HS-5 (cell line): Measurements from ENCODE around the gene SPP2.

ENCODE experiments used
- DNase-seq: peaks from one replicate; pipeline ENCODE4 v3.0.0-alpha.2; 2012; ENCODE audit warnings: low read depth

SPP2 gene

GRCh38 chr2:234038076-234038802 is 12.3 kb upstream of the SPP2 start:
- no peak for DNase-seq

DNA sequence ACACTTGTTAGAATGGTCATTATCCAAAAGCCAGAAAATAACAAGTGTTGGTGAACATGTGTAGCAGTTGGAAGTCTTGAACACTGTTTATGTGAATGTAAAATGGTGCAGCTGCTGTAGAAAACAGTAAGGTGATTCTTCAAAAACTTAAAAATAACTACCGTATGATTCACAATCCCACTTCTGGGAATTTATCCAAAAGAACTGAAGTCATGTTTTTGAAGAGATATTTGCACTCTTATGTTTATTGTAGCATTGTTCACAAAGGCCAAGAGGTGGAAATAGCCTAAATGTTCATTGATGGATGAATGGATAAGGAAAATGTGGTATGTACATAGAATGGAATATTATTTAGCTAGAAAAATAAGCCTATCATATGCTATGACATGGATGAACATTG is 6.3 kb upstream of the SPP2 start:
- peak; percentile 74 for DNase-seq

DNA sequence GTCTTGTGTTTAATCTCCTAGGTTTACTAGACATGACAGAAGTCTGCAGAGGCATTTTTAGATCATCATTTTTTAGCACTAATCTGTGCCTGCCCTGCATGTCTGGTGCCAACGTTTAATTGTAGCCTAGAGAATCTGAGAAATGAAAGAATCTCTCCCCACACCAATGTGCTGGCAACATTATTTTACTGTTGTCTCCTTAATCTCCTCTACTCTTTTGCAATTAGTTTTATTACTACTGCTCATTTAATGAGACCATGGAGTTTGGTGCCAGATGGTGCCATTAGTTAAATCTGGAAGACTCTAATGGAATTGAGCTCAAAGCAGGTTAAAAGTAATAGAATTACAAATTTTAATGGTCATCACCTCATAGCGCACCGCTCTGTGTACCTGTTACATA is 4.0 kb upstream of the SPP2 start:
- DNase-seq: no peak

DNA sequence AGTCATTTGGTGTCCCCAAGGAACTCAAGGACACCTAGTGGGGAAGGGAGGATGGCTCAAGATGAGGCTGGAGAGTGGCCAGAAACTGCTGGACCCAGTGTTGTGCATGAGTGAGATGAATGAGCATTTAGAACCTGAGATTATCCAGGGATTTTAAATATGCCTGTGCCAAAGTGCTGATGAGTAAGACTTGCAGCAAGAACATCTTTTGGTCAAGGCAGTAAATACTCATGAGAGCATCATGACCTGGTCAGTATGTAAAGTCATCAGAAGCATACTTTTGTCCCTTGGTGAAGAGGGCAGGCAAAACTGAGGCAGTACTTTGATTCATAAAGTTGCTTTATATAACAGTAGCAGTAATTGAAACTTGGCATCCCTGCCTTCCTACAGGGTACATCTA is 3.1 kb upstream of the SPP2 start:
- DNase-seq: no peak

DNA sequence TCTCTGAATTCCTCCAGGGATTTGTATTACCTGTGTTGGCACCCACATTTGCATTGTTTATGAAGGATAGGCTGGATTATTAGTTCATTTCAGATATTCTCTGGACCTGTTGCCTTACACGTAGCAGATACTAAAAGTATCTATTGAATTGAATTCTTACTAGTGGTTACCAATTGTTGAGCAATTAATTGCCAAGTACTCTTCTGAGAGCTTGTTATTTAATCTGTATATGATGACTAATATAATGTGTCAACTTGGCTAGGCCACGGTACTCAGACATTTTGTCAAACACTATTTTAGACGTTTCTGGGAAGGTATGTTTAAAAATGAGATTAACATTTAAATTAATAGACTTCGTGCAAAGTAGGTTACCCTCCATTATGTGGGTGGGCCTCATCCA is 2.5 kb upstream of the SPP2 start:
- DNase-seq: no peak

DNA sequence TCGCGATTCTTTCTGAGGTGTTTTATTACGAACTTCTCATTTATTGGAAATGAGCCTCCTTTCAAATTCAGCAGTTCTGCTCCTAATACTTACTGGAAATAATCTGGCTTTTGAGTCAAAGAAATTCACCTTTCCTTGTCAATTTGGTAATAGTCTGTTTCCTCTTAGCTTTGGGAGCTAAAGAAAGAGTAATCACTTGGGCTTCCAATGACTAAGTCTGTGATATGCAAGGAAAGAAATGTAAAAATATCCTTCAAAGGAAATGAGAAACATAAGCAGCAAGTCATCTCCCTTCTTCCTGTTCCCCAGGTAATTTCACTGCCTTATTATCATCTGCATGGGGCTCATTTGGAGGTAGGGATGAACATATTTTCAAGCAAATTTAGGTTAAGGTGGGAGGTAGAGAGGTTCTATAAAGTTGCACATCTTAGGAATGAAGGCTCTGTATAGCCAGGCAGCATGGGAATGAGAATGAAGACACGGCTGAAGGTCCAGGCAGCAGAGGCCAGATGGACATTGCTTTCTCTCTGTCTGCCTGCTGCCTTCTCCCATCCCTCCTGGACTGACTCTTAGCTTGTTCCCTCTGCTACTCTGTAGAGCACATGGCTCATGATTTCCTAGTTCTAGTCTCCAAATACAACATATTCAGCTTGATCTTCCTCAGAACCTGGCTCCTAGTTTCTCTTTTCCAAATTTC is 1.0 kb downstream of the SPP2 start:
- peak; percentile 28 for DNase-seq

DNA sequence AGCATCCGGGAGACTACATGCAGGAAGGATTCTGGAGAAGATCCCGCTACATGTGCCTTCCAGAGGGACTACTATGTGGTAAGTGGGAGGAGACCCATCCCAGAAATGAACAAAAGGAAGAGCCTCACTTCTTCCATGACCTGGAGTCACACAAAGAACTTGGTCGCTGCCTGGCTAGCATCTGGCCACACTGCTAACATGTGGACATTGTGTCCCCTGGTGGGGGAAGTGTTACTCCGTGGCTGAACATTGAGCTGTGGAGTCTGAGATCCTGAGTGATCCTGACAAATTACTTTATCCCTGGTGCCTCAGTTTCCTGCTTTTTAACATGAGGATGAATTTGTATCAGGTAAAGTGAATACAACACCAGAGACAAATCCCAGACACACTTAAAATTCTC is 8.4 kb downstream of the SPP2 start:
- no peak for DNase-seq

- DNase-seq: no peak
These were observed 9.7 kb downstream of the SPP2 start for GRCh38 chr2:234060236-234060635.

GRCh38 chr2:234061624-234062257 is 11.2 kb downstream of the SPP2 start:
- DNase-seq: no peak

- DNase-seq: no peak
These were observed 16.1 kb downstream of the SPP2 start for GRCh38 chr2:234066587-234066986.

DNA sequence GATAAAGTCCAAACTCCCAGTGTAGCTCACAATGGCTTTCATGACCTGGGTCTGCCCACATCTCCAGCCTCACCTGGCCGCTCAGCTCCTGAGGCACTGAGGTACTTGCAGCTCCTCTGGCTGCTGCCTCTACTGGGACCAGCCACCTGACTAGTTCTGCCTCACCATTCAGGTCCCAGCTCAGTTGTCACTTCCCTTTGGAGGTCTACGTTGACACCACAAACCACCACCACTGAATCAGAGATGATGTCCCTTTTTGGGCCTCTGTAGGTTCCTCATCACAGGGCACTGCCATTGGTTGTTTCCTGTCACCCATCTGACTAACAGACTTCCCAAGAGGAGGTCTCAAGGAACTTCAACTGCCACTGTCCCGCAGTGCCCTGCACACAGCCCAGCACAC is 21.2 kb downstream of the SPP2 start:
- no peak for DNase-seq

DNA sequence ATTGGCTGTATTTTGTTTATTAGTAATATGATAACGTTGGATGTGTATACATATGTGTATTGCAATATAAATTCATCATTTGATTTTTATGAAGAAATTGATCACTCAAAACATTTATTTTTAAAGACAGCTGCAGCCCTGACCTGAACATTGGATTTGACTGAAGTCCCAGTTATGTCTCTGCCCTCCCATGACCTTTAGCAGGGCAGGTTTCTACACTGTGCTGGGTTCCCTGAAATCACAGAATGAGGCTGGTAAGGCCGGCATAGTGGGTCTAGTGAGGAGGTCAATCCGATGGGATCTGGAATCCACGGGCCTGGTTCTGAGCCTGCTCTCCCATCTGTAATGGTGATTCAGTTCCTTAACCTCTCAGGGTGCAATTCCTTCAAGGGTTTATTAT is 22.0 kb downstream of the SPP2 start:
- DNase-seq: no peak

DNA sequence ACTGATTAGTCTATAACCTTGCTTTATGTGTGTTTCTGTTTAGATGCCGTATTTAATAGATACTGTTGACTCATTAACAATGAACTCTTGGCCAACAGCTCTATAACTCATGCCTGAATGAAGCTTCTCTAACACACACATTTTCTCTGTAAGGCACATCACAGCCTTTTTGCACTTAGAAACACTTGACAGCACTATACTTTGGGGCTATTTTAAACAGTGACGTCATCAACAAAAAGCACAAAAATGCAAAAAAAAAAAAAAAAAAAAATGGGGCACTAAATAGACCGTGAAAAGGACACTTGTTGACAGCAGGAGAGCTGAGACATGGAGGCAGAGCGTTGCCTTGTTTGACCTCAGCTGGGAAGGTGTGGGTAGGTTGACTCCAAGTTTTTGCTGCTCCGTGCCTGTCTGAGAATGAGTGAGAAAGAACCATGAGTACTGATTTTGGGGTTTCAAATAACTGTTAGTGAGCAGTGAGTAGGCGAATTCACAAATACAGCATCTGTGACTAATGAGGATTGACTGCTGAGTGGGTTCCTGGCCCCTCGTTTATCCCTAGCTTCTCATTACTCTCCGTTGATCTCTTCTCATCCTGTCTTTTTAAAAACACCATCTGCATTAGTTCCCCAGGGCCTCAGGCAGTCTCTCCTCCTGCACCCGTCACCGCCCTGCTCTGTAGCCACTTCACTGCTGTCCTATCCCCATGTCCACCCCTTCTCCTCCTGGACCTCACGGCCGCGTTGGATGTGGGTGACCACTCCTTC is 24.4 kb downstream of the SPP2 start:
- no peak for DNase-seq

DNA sequence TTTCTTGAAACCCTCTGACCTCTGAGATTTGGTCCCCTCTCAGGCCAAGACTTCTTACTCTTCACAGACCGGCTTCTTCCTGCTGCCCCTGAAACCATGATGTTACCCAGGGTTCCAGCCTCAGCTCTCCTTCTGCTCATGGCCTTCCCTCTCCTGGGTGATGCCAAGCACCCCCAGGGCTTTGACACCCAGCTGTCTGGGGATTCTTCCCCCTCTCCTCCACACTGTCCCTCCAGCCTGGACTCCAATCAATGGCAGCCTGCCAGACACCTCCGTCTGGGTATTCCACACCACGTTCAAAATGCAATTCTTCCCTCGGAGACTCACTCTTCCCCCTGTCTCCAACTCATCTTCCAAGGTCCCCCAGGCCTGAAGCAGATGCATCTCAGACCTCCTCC is 25.0 kb downstream of the SPP2 start:
- DNase-seq: no peak

DNA sequence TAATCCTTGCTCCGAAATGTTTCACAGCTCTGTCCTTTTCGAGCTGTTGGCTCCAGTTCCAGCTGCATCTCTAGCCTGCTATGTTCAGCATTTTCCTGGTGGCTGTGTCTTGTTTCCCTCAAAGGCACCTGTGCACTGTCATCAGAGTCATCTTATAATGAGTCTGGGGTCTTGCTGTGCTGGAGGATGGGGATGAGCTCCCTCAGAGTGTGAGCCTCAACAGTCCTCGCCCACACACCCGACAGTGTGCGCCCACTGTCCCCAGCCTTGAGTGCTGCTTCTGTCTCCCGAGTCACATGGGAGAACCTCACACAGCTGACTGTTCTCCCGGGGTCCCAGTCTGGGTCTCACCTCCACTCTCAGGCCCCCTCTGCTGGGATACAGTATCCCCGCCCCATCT is 25.4 kb downstream of the SPP2 start:
- DNase-seq: no peak

DNA sequence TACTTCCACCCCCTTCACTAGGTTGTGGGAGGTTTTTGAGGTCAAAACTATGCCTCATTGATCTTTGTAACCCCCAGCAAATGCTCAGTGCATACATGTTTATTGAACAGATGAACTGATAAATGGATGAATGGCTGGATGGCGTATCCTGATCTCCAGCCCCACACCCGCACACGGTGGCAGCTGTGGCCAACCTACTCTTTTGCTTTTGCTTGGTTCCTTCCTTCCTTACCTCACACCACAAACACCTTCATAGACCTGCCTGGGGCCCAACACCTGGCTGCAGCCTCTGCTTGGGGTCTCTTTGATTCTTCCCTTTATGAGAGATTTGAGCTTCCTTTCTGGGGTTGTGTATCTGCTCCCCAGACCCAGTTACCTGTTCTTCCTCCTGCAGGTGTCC is 25.9 kb downstream of the SPP2 start:
- no peak for DNase-seq

GRCh38 chr2:234078129-234078528 is 27.6 kb downstream of the SPP2 start:
- DNase-seq: no peak

DNA sequence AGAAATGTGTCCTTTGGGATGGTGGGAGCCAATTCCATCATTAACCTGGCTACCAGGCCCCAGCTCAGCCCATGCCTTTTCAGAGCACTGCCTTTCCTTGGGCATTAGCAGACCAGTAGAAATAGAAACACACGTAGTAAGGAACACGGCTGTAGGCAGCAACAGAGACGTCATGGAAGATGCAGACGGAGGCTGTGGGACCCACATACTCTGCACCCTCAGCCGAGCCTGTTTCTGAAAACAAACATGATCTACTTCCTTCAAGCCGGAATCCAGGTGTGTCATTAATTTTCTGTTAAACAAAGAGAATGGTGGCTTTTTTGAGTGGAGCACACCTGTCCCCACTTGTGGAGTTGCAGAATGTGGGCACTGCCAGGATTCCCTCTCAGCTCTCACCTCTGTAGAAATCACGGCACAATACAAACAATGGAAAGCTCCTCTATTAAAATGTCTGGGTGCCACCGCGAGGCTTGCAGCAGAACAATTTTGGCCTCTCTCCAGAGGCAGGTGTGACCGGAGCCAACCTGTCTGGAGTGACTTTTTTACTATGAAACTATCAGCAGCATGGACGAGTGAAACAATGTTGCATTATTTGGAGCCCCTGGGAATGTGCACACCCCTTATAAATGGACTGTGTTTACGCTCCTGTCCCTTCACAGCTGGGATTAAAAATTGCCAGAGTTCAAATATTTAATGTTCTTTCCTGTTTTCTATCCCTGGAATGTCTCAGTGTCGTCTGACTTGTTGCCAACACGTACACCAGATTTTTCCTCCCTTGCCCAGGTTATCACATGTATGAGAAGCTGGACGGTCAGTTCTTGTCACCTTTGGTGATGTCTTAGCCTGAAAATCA is 31.7 kb downstream of the SPP2 start:
- DNase-seq: no peak

GRCh38 chr2:234083572-234084348 is 33.3 kb downstream of the SPP2 start:
- no peak for DNase-seq

- no peak for DNase-seq
These were observed 41.0 kb downstream of the SPP2 start for GRCh38 chr2:234091432-234091879.

GRCh38 chr2:234091883-234092282 is 41.4 kb downstream of the SPP2 start:
- no peak for DNase-seq
